SK-N-MC (cell line): ENCODE measurements around the gene TBL1X.

Experiments
- EZH2 ChIP-seq: fragments of 200-600 bp; sonication (generic); IDR thresholded peaks from one replicate; pipeline ENCODE4 v1.6.1; 2017; ENCODE audit warnings: antibody characterized with exemption
- FOXP2 ChIP-seq: optimal IDR thresholded peaks from 2 replicates; pipeline ENCODE3; 2011; ENCODE audit warnings: mild to moderate bottlenecking, moderate library complexity; ENCODE audit not compliant: insufficient read depth; ENCODE audit errors: extremely low read length, control extremely low read depth
- POLR2AphosphoS5 ChIP-seq: IDR thresholded peaks from 2 replicates; pipeline ENCODE4 v1.6.1; 2012; ENCODE audit warnings: mild to moderate bottlenecking, low read depth, low read length, borderline replicate concordance

GRCh38 chrX:9561199-9561598 lies 96.3 kb downstream of the TBL1X start:
- no peak for TF ChIP-seq POLR2AphosphoS5
- TF ChIP-seq FOXP2, result no peak
- TF ChIP-seq EZH2, result no peak
